Measurements from ENCODE around the gene SEC62.
"Not testable (repeated sequence)": the region's sequence is repeated elsewhere in the genome, so short reads cannot be mapped to it uniquely, and the experiment has no call there.

The SEC62 gene

GRCh38 chr3:169968224-169968885, 1.7 kb downstream of the SEC62 start:
- DNase-seq, result no peak

GRCh38 chr3:169969174-169970095, 2.8 kb downstream of the SEC62 start:
- DNase-seq, result no peak

- no peak for DNase-seq
Measured at GRCh38 chr3:169970847-169971246, 4.2 kb downstream of the SEC62 start.

DNA sequence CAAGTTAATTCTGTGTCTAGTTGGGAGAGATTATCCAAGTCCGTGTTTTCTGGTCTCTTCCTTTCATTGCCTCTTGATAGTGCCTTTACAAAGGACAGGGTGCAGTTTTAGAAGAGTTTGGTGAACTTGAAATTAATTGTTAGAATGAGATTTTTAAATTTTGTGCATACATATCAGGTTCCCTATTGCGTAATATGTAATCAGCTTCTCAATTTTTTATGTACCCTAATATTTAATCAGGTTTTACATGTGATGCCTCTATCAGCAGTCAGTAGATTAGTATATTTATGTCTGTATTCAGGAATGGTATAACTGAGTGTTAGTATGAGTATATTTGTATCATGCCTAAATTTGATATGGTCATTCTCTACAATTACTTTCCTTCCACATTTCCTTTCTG, 4.9 kb downstream of the SEC62 start:
- no peak for DNase-seq

GRCh38 chr3:169980055-169980454, 13.4 kb downstream of the SEC62 start:
- DNase-seq, result no peak

DNA sequence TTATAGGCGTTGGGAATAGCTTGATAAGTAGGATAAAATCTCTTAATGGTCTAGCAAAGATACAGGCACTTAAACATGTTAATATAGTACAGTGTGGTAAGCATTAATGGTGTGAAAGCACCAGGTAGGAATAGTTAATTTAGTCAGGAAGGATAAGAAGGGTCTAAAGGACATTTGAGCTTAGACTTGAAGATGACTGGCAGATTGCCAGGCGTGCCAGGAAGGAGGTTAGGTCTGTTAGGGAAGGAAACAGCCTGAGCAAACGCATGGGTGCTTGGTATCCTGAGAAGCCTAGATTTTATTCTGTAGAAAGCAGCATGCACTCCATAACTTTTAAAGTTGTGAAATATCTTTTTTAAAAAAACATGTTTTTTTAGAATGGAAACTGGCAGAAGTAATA, 17.7 kb downstream of the SEC62 start:
- no peak for DNase-seq

DNA sequence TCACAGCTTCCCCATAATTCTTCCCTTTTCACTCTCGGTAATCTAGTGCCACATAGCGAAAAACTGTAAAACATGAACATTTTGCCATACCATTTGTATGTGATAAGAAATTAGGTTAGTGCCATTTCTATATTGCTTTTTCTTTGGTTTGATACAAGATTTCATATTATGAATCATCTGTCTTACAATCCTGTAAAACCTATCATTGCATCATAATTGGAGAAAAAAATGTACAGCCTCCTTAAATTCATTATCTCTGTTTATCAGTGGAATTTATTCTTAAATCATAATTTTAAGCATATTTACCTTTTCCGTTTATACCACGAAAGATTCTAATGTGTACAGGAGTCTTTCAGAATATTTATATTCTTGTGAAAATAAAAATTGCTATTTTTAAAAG, 23.8 kb downstream of the SEC62 start:
- no peak for DNase-seq

- no peak for DNase-seq
Measured at GRCh38 chr3:169992156-169992555, 25.5 kb downstream of the SEC62 start.

DNA sequence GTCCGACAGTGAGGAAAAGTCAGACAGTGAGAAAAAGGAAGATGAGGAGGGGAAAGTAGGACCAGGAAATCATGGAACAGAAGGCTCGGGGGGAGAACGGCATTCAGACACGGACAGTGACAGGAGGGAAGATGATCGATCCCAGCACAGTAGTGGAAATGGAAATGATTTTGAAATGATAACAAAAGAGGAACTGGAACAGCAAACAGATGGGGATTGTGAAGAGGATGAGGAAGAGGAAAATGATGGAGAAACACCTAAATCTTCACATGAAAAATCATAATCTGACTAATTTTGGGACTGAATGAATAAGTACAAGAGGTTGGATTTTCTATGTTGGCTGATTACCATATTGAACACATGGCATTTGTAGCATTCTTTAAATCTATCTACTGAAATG, 26.2 kb downstream of the SEC62 start:
- no peak for DNase-seq

DNA sequence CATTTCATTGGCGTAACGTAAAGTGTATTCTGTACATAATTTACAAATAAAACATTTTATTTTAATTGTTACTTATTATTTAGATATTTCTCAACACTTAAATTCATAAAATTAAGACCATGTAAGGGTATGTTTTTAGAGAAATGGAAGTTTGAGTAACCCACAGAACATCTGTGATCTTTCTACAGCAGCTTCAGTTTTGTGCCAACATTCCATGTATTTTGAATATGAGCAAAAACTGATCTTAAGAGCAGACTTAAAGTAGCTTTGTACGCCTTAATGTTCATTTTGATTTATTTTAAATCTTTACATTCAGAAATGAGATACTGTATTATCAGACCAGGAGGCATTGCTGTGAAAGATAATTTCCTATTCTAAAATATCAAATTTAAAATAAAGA, 27.2 kb downstream of the SEC62 start:
- no peak for DNase-seq

DNA sequence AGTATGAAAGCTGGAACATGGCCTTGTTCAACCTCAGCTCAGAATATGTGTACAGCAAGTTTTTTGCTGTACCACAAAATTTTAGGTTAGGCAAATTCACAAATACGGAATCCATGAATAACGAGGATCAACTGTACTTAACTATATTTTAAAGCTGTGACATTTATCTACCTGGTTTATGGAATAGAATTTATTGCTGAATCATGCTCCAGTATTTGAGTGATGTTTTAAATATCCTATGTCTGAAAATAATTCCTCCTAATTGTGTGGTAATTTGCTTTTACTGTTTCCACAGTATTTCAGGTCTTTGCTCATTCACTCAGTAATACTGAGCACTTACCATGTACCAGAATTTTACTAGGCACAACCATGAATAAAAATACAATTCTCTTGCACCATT, 29.5 kb downstream of the SEC62 start:
- DNase-seq, result no peak

- DNase-seq, result no peak
Measured at GRCh38 chr3:169998668-169999131, 32.1 kb downstream of the SEC62 start.

DNA sequence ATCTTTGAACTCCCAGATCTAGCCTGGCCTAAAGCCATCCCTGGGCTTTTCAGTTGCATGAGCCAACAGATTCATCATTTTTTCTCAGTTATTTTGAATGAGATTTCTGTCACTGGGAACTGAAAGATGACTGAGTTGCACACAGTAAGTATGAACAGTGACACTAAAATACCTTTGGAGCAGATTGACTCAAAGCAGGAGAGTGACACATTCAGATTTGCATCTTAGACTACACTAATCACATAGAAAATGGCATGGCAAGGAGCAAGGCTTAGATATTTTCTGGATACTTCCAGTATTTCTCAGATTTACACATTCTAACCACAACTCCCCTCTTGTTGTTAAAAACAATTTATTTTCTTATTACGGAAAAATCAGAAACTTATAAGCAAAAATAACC, 32.8 kb downstream of the SEC62 start:
- DNase-seq, result no peak

DNA sequence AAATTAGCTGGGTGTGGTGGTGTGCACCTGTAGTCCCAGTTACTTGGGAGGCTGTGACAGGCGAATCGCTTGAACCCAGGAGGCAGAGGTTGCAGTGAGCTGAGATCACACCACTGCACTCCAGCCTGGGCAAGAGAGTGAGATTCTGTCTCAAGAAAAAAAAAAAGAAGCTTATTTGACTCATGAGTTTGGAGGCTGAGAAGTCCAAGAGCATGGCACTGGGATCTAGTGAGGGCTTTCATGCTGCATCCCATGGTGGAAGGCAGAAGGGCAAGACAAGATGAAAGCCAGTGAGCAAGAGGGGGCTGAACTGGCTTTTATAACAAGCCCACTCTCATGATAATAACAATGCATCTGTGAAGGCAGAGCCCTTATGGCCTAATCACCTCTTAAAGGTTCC, 33.4 kb downstream of the SEC62 start:
- DNase-seq, result no peak

DNA sequence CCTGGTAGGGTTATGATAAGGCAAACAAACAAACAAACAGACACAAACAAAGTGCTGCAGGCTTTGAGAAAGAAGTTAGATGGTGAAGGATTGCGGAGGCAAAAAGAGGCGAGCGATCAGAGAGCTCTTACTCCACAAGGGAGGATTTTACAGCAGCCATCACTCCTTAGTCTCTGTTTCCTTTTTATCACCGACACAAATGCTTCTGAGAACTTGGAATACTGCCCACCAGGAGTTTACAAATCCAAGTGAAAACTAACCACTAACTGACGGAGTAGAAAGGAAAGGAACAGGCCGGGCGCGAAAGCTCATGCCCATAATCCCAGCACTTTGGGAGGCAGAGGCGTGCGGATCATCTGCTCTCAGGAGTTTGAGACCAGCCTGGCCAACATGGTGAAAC, 35.6 kb downstream of the SEC62 start:
- DNase-seq, result no peak

GRCh38 chr3:170002879-170003278, 36.3 kb downstream of the SEC62 start:
- peak in 2 of 6 experiments; percentile 5 to 13 for DNase-seq

DNA sequence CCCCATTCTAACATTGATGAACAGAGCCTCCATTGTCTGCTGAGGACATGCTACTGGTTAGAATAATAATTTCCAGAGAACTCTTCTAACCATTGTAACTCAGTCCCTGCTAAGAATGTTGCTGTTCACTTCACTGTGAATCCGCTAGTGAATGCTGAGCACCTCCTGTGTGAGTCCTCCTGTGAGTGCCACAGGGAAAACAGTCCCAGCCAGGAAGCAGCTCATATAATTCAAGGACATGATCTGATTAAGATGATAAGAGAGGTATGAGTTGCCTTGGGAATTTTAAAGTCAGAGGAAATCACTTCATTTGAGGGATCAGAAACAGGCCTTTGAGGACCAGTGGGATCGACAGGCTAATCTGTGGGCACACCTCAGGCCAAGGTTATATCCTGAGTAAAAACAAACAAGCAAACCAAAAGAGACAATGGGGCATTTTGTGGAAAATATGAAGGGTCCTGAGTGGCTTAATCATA, 37.3 kb downstream of the SEC62 start:
- no peak for DNase-seq

DNA sequence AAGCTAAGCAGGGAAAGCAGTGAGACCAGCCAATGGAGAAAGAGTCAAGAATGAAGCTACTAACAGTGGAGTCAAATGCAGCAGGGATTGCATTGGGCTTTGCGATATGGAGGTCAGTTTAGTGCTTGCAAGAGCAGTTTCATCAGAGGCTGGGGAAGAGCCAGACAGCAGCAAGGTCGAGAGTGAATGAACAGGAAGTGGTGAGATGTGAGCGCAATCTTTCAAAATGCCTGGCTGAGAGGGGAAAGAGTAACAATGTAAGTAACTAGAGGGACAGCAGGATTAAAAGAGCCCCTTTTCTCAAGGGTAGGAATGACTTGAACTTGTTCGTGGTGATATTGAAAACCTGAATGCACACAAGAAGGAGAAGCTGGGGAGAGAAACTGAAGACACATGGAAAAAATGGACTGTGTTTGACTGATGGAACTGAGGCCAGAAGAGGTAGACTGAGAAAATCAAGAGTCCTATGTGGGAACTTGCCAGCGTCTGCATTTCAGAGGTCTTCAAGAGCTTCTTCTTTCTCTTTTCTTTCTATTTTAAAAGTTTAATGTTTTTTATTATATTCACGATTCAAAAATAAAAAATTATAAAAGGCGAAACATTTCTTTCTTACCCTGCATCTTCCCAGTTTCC, 40.5 kb downstream of the SEC62 start:
- DNase-seq, result peak in 3 of 6 experiments; percentile 42 to 63 (median 48)

DNA sequence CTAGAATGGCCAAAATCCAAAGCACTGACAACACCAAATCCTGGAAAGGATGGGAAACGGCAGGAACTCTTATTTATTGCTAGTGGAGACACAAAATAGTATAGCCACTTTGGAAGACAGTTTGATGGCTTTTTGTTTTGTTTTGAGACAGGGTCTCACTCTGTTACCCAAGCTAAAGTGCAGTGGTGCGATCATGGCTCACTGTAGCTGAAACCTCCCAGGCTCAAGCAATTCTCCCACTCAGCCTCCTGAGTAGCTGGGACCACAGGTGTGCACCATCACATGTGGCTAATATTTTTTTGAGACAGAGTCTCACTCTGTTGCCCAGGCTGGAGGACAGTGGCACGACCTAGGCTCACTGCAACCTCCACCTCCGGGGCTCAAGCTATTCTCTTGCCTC, 43.9 kb downstream of the SEC62 start:
- no peak for DNase-seq

GRCh38 chr3:170012683-170013400, 46.2 kb downstream of the SEC62 start:
- no peak for DNase-seq

DNA sequence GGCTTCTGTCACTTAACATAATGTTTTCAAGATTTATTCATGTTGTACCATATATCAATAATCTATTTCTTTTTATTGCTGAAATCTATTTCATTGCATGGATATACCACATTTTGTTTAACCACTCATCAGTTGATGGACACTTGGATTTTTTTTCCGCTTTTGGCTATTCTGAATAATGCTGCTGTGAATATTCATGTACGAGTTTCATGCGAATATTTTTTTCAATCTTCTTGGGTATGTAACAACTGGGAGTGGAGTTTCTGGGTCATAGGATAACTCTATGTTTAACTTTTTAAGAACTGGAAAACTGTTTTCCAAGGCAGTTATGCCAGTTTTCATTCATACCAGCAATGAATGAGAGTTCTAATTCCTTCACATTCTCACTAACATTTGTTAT, 49.5 kb downstream of the SEC62 start:
- DNase-seq, result no peak

- not testable (repeated sequence) for DNase-seq
Measured at GRCh38 chr3:170019306-170019705, 52.7 kb downstream of the SEC62 start.

GRCh38 chr3:170021083-170021482, 54.5 kb downstream of the SEC62 start:
- peak in 3 of 6 experiments; percentile 30 to 41 (median 32) for DNase-seq

Data from stimulated activated naive CD4-positive, alpha-beta T cell (primary cell).